Hepatocyte (in vitro differentiated cells): Measurements from ENCODE around the gene KCNJ15.

Source experiments
- CTCF ChIP-seq: fragments of 200-600 bp; sonication (generic); IDR thresholded peaks from 2 replicates; pipeline ENCODE4 v1.5.1; 2016; ENCODE audit warnings: antibody characterized with exemption, mild to moderate bottlenecking; ENCODE audit not compliant: poor library complexity
- EZH2phosphoT487 ChIP-seq: fragments of 200-600 bp; sonication (generic); IDR thresholded peaks from one replicate; pipeline ENCODE4 v1.6.1; 2018; ENCODE audit warnings: antibody characterized with exemption, mild to moderate bottlenecking, low read depth, moderate library complexity; ENCODE audit not compliant: unreplicated experiment, severe bottlenecking

GRCh38 chr21:38314558-38314957 is 57.8 kb downstream of the KCNJ15 start:
- TF ChIP-seq CTCF (no peak), EZH2phosphoT487 (no peak)
